CD1c-positive myeloid dendritic cell (primary cell): ENCODE results near the gene SAT1.
"Not testable (repeated sequence)": the region's sequence is repeated elsewhere in the genome, so short reads cannot be mapped to it uniquely, and the experiment has no call there.

Experiments
- DNase-seq: peaks from one replicate; pipeline ENCODE4 v3.0.0-alpha.2; 2016; ENCODE audit errors: extremely low spot score

SAT1 gene

GRCh38 chrX:23782863-23783588 is at the start of gene SAT1:
SAT1 (plus strand) TSS chrX:23783173; CDS start chrX:23783352, 179 bp downstream.
- DNase-seq, result peak; percentile 97

GRCh38 chrX:23736030-23736429 is 46.9 kb upstream of the SAT1 start:
- DNase-seq, result no peak

DNA sequence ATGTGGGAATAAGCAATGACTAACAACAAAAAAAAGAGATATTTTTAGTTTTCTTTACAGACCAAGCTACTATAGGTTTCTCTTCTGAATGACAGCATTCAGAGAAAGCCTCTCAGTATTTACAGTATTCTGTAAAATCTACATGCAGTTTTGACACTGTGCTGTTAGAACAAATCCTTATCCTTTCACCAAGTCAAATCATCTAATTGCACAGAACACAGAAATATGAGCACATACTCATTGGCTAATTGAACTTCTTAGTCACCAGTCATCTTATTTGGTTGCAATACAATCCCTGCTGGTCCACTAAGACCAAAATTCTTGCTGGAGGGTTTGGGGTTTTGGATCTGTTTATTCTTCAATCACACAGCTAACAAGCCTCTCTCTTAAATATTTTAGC is 45.6 kb upstream of the SAT1 start:
- DNase-seq, result no peak

- no peak for DNase-seq
Observed at GRCh38 chrX:23742174-23742696, 40.7 kb upstream of the SAT1 start.

DNA sequence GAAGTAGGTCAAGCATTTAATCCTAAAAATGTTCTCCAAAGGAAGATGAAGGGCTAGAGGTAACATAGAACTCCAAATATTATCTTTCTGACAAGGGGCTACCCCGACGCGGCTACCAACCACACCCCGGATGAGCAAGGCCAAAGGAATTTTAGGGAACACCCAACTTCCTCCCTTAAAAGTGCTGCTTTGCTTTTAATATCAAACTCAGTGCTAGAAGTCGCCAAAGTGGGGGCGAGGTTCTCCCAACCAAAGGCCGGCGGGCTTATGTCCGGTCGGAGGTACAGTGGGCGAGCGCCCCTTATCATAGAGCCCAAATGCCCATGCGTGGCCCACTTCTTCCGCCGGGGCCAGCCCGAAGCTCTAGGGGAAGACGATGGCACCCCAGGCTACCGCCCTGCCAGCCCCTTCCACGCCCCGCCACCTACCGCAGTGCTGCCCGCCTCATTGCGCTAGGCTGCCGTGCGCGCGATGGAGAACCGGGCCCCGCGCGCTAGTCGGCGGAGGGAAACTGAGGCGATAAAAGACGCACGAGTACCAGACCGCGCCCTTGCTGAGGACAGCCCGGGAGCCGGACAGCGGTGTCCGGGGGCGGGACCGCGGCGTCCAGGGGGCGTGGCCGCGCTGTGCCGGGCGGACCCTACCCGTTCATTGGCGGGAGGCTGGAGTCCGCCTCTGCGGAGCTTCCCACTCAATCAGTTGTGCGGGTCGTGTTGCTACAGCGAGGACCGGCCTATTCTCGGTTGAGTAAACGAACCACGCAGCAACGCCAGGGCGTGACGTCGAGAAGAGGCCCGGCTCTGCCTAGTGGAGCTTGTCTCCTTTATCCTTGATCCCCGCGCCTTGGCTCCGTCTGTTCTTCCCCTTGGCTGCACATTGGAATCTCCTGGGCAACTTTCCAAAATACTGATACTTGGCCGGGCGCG is 40.0 kb upstream of the SAT1 start, which contains the start of gene ACOT9:
TSS of gene ACOT9 (minus strand) at position 580 of the 926 bp plus-strand sequence. CDS start at position 448, 132 bp downstream.
- peak; percentile 88 for DNase-seq

DNA sequence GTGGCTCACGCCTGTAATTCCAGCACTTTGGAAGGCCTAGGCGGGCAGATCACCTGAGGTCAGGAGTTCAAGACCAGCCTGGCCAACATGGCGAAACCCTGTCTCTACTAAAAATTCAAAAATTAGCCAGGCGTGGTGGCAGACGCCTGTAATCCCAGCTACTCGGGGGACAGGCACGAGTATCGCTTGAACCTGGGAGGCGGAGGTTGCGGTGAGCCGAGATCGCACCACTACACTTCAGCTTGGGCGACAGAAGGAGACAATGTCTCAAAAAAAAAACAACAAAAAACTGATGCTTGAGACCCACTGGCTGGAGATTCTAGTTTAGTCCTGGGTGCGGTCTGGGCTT is 39.4 kb upstream of the SAT1 start:
- DNase-seq, result not testable (repeated sequence)

DNA sequence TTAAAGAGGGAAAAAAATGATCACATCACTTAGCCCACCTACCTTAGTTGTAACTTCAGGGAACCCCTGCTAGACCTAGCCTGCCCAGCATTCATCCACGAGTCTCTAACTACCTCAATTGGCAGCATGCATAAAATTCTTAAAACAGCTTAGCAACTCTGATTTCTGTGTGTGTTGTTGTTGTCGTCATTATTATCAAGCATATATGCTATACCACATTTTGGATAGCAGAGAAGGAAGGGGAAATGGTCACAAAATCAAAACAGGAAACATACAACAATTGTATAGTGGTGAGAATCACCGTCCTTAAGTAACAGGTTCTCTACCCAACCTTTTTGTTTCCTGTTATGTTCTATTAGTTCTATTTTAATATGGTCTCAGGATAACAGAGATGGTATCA is 37.2 kb upstream of the SAT1 start:
- DNase-seq, result peak; percentile 34

DNA sequence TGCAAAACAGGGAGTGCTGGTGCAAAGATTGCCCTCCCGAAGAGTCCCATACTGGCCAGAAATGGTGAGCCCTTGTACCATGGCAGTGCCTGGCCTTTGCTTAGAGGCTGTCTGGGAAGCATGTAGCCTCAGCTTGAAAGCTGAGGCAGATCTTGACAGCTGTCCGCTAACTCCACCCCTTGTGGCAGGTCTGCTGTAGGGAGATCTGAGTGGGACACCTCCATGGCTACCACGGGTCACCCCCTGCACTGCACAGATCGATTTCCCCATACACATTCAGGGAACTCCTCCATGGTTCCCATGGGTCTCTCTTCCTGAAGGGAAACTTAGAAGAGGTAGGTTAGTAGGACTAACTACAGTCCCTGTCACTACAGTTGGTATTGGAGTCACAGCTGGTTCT is 33.8 kb upstream of the SAT1 start:
- DNase-seq, result no peak

DNA sequence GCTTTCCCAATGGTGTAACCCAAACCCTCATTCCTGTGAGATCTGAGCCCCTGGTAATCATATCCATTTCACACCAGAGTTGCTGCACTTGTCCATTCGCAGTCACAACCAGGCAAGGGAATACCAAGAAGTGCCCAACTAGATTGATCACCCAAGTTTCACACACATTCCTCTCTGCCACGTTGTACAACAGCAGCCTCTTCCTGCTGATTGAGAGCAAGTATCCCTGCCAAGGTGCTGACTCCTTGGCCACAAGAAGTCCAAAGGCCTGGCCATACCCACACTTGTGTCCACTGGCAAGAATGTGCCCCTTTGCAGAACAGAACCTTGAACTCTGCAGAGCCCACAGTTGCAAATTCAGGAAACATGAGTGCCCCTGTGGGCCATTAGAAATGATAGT is 33.4 kb upstream of the SAT1 start:
- no peak for DNase-seq

GRCh38 chrX:23752740-23753415 is 30.1 kb upstream of the SAT1 start:
- no peak for DNase-seq

GRCh38 chrX:23754664-23755063 is 28.3 kb upstream of the SAT1 start:
- no peak for DNase-seq

GRCh38 chrX:23756165-23756564 is 26.8 kb upstream of the SAT1 start:
- peak; percentile 77 for DNase-seq

GRCh38 chrX:23759821-23760220 is 23.2 kb upstream of the SAT1 start:
- no peak for DNase-seq

GRCh38 chrX:23764188-23764984 is 18.6 kb upstream of the SAT1 start:
- no peak for DNase-seq

GRCh38 chrX:23765449-23765848 is 17.5 kb upstream of the SAT1 start:
- no peak for DNase-seq

GRCh38 chrX:23765868-23766267 is 17.1 kb upstream of the SAT1 start:
- no peak for DNase-seq

GRCh38 chrX:23766650-23767551 is 16.1 kb upstream of the SAT1 start:
- no peak for DNase-seq

GRCh38 chrX:23770142-23770541 is 12.8 kb upstream of the SAT1 start:
- no peak for DNase-seq

DNA sequence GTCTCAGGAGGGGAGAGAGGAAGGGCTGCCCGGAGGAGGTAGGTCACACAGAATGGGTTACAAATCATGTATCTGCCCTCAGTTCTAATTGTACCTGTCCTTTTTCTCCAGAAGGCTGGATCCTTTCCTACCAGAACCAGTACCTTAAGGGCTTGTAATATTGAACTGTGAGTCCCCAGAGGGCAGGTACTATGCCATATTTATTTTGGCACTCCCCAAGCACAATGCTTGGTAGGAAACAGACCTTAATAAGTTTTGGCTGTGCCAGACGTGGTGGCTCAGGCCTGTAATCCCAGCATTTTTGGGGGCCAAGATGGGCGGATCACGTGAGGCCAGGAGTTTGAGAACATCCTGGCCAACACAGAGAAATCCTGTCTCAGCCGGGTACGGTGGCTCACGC is 11.9 kb upstream of the SAT1 start:
- not testable (repeated sequence) for DNase-seq

DNA sequence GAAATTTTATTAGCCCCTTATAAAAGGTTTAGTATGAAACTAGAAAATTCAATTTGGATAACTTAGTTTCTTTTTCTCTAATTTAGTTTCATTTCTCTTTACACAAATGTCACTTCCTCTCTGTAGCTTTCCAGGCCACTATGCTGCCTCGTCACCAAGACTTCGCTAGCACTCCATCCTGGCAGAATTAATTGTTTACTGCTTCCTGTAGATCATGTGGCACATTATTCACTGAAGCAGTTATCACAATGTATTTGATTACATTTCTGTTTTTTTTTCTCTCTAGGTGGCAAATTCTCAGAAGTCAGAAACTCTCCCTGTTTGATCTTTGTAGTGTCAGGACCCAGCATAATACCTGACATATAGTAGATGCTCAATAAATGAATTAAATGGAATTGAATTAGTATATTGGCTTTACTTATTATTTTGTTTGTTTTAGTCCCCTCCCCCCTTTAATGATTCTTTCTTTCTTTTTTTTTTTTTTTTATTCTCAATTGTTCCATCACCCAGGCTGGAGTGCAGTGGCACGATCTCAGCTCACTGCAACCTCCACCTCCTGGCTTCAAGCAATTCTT is 9.3 kb upstream of the SAT1 start:
- DNase-seq, result peak; percentile 80
